Retinal pigment epithelial cell (primary cell): ENCODE results near the gene TIMM50.

ENCODE experiments used
- DNase-seq: peaks from one replicate; pipeline ENCODE4 v3.0.0-alpha.2; 2010; ENCODE audit warnings: low read depth
- H3K4me3 ChIP-seq: 2 replicates; pipeline ENCODE4 v1.5.1; 2011; ENCODE audit warnings: mild to moderate bottlenecking, low read length, control low read depth, moderate library complexity
- TF ChIP-seq, protein P1 (sequence below): conservative IDR thresholded peaks from 2 replicates; pipeline ENCODE4 v1.5.1; 2011; ENCODE audit warnings: low read depth, low read length, control low read depth, inconsistent platforms

TIMM50 gene

DNA sequence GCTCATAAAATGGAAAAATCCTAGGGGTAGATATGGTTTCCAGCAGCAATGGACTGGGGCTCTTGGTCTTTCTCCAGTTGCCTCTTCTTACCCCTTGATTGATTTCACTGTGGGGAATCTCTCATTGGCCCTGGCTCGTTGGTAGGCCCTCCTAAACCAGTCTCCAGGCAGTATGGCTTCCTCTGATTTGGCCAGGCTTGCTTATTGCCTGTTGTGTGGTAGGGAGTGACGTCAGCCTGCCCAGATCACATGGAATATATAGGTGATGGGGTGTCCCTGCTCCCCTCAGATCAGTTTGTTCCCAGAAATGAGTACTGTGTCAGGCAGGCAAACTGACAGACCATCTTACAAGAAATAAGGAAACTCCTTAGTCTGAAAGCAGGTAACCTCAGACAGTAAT lies 28.6 kb downstream of the TIMM50 start:
- no peak overlapping the region for H3K4me3 ChIP-seq
- no peak for DNase-seq
- TF ChIP-seq, protein P1, sequence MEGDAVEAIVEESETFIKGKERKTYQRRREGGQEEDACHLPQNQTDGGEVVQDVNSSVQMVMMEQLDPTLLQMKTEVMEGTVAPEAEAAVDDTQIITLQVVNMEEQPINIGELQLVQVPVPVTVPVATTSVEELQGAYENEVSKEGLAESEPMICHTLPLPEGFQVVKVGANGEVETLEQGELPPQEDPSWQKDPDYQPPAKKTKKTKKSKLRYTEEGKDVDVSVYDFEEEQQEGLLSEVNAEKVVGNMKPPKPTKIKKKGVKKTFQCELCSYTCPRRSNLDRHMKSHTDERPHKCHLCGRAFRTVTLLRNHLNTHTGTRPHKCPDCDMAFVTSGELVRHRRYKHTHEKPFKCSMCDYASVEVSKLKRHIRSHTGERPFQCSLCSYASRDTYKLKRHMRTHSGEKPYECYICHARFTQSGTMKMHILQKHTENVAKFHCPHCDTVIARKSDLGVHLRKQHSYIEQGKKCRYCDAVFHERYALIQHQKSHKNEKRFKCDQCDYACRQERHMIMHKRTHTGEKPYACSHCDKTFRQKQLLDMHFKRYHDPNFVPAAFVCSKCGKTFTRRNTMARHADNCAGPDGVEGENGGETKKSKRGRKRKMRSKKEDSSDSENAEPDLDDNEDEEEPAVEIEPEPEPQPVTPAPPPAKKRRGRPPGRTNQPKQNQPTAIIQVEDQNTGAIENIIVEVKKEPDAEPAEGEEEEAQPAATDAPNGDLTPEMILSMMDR = no peak

DNA sequence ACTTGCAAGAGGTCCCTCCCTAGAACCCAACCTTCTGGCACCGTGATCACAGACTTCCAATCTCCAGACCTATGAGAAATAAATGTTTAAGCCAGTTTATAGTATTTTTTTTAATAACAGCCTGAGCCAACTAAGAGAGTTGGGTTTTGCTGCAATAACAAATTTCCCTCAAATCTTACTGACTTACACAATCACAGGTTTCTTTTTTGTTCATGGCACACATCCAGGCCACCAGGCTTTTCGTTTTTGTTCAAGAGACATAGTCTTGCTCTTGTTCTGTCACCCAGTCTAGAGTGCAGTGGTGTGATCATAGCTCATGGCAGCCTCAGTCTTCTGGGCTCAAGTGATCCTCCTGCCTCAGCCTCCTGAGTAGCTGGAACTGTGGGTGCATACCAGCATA lies 32.4 kb downstream of the TIMM50 start:
- no peak overlapping the region for H3K4me3 ChIP-seq
- no peak for DNase-seq
- TF ChIP-seq, protein P1 = no peak

DNA sequence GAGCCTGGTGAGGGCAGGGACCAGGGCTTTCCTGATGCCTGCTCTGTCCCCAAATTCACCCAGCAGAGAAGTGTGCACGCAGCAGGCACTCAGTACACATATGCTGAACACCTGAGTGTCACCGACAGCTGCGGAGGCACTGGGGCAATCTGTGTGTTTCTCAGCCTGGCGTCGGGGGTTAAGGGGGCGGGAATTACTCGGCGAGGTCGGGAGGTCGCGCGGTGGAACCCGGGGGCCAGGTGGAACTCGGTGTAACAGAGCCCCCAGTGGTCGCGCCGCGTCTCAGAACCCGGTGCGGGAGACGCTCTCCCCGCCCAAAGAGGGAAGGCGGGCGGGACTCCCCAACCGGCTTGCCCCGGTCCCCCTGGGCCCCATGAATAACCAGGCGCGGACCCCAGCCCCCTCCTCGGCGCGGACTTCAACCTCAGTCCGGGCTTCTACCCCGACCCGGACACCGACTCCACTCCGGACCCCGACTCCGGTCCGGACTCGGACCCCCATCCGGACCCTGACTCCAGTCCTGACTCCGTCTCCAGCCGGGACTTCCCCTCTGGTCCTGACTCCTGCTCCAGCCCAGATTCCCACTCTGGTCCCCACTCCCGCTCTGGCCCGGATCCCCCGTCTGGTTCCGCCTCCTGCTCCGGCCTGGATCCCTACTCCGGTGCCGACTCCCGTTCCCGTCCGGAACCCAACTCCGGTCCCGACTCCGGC lies 34.4 kb downstream of the TIMM50 start, which contains the start of gene SELENOV:
SELENOV (plus strand) TSS at position 300 of the 711 bp plus-strand sequence; CDS start at position 374, 74 bp downstream.
- DNase-seq = no peak
- TF ChIP-seq, protein P1 = no peak
- peak within 1 kb of the TSS; percentile 17 for H3K4me3 ChIP-seq

DNA sequence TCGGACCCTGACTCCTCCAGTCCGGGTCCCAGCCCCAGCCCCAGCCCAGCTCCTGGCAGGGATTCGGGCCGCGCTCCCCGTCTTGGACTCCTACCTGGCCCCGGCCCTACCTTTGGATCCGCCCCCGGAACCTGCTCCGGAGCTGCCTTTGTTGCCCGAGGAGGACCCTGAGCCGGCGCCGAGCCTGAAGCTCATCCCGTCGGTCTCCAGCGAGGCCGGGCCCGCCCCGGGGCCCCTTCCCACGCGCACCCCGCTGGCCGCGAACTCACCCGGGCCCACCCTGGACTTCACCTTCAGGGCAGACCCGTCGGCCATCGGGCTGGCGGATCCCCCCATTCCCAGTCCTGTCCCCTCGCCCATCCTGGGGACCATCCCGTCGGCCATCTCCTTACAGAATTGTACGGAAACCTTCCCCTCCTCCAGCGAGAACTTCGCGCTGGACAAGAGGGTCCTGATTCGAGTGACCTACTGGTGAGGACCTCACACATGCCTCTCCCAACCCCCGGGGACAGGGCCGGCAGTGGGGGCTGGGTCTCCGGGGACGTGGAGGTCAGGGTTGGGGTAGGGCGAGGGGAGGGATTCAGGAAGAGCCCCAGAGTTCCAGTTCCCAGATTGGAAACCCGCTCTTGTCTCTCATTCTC lies 35.0 kb downstream of the TIMM50 start:
- no peak for DNase-seq
- TF ChIP-seq, protein P1 = no peak
- peak overlapping the region; percentile 17 for H3K4me3 ChIP-seq

DNA sequence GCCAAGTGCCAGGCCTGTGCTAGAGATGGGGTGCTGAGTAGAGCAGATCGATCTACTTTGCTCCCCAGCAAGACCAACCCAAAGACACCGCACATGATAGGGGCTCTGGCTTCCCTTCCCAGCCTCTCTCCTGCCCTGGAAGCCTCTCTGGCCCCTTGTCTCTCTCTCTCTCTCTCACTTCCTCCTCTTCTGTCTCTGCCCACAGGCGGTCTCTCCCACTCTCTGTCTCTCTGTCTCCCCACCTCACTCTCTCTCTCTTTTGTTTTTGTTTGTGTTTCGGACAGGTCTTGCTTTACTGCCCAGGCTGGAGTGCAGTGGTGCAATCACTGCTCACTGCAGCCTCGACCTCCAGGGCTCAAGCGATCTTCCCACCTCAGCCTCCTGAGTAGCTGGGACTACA lies 35.6 kb downstream of the TIMM50 start:
- TF ChIP-seq, protein P1 = no peak
- no peak for DNase-seq
- H3K4me3 ChIP-seq = no peak overlapping the region

DNA sequence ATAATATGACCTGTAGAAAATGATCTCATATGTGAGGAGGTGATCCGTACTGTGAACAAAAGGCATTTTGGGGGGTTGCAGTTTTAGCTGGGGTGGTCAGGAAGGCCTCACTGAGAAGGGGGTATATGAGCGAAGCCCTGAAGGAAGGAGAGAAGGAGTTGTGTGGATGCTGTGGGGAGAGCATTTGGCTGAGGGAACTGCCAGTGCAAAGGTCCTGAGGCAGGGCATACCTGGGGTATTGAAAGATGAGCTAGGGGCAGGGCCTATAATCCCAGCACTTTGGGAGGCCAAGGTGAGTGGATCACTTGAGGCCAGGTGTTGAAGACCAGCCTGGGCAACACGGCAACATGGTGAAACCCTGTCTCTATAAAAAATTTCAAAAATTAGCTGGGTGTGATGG lies 36.8 kb downstream of the TIMM50 start:
- H3K4me3 ChIP-seq = no peak overlapping the region
- no peak for DNase-seq
- TF ChIP-seq, protein P1 = no peak

DNA sequence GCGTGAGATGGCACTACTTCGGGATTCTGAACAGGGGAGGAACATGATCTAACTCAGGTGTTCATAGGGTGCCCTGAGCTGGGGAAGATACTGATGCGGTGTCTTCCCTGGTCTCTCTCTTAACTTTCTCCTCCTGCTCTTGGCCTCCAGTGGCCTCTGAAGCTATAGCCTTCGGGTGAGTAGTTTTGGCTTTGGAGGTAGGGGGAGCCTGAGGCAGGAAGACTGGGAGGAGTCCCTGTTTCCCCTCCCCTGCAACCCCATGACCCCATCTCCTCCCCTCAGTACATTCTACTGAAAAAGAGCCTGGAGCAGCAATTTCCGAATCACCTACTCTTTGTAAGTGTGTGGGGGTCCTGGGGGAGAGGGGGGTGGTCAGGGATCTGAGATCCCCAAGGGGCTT lies 37.8 kb downstream of the TIMM50 start:
- TF ChIP-seq, protein P1 = no peak
- no peak overlapping the region for H3K4me3 ChIP-seq
- DNase-seq = no peak
